NCI-H748 (cell line): ENCODE measurements around the gene RGS14.
"Not testable (repeated sequence)": the region's sequence is repeated elsewhere in the genome, so short reads cannot be mapped to it uniquely, and the experiment has no call there.

Source experiments
- DNase-seq: peaks from one replicate; lab custom pipeline; 2025; ENCODE audit not compliant: unreplicated experiment; lab: John Stamatoyannopoulos, UW

RGS14 gene

GRCh38 chr5:177346820-177347219 is 10.9 kb upstream of the RGS14 start:
- no peak for DNase-seq

GRCh38 chr5:177347699-177348098 is 10.0 kb upstream of the RGS14 start:
- DNase-seq = no peak

GRCh38 chr5:177349362-177349647 is 8.4 kb upstream of the RGS14 start:
- no peak for DNase-seq

- DNase-seq = no peak
These were observed 8.0 kb upstream of the RGS14 start for GRCh38 chr5:177349762-177350161.

- peak; percentile 68 for DNase-seq
These were observed 6.8 kb upstream of the RGS14 start for GRCh38 chr5:177350776-177351391.

GRCh38 chr5:177351392-177352329 is 6.1 kb upstream of the RGS14 start, which contains the start of gene LMAN2:
TSS of gene LMAN2 (minus strand) at chr5:177351668. CDS start at chr5:177351647, 21 bp downstream.
- peak; percentile 94 for DNase-seq

GRCh38 chr5:177353093-177353492 is 4.6 kb upstream of the RGS14 start:
- no peak for DNase-seq

- no peak for DNase-seq
These were observed 3.5 kb upstream of the RGS14 start for GRCh38 chr5:177354256-177354655.

GRCh38 chr5:177354711-177355110 is 3.0 kb upstream of the RGS14 start:
- no peak for DNase-seq

- no peak for DNase-seq
These were observed 2.4 kb upstream of the RGS14 start for GRCh38 chr5:177355162-177355867.

GRCh38 chr5:177355868-177356168 is 1.9 kb upstream of the RGS14 start:
- no peak for DNase-seq

GRCh38 chr5:177356746-177357145 is 978 bp upstream of the RGS14 start:
- no peak for DNase-seq

- DNase-seq = no peak
These were observed 622 bp upstream of the RGS14 start for GRCh38 chr5:177357146-177357458.

GRCh38 chr5:177358370-177358819 is 671 bp downstream of the RGS14 start:
- no peak for DNase-seq

- DNase-seq = no peak
These were observed 1.7 kb downstream of the RGS14 start for GRCh38 chr5:177359451-177359851.

GRCh38 chr5:177359860-177360259 is 2.1 kb downstream of the RGS14 start:
- DNase-seq = no peak

- not testable (repeated sequence) for DNase-seq
These were observed 3.0 kb downstream of the RGS14 start for GRCh38 chr5:177360740-177361139.

- no peak for DNase-seq
These were observed 3.9 kb downstream of the RGS14 start for GRCh38 chr5:177361418-177362291.

- no peak for DNase-seq
These were observed 4.5 kb downstream of the RGS14 start for GRCh38 chr5:177362292-177362609.

- DNase-seq = peak; percentile 81
These were observed 5.1 kb downstream of the RGS14 start for GRCh38 chr5:177362610-177363507.
